Keratinocyte (primary cell): ENCODE data around the gene GNAI1.

Experiments
- CTCF ChIP-seq, 3 experiments: IDR thresholded peaks in 1 of 3; conservative IDR thresholded peaks in 1 of 3; optimal IDR thresholded peaks in 1 of 3; 2 replicates in 2 of 3; 3 replicates in 1 of 3; pipeline versions ENCODE3 to v1.5.1; 2011; ENCODE audit warnings: low read length in 3 of 3, mild to moderate bottlenecking in 3 of 3, moderate library complexity in 2 of 3, control low read depth in 1 of 3, inconsistent platforms in 1 of 3; ENCODE audit not compliant: insufficient read depth in 2 of 3; ENCODE audit errors: extremely low read depth in 1 of 3
- EZH2 ChIP-seq: IDR thresholded peaks from one replicate; pipeline ENCODE4 v1.6.1; 2012; ENCODE audit warnings: inconsistent platforms, mild to moderate bottlenecking, low read length, moderate library complexity

GRCh38 chr7:80253653-80254052, 119.0 kb downstream of the GNAI1 start:
- no peak for TF ChIP-seq CTCF (optimal IDR thresholded peaks at IDR 0.05 in 1 of 3, IDR thresholded peaks at IDR 0.05 in 1 of 3, conservative IDR thresholded peaks at IDR 0.05 in 1 of 3; ENCODE audit: extremely low read depth in 1 of 3, insufficient read depth in 2 of 3, low read length in 3 of 3)
- TF ChIP-seq EZH2 = no peak
